Right lobe of liver (tissue), 6 donors: ENCODE data around the gene PIGQ. TPM values are rescaled to one million over a fixed set of nuclear protein-coding genes. Genes with fewer than 3 reads are reported as not detected.

ENCODE experiments used
- ATAC-seq, 4 donors: fragments of 200-7000 bp; cut with Tn5 transposase; one replicate each; pipeline ENCODE4 v1.9.1; 2020; ENCODE audit warnings: mild to moderate bottlenecking in 4 of 4, moderate library complexity in 4 of 4
- DNase-seq, 3 donors: peaks; one replicate each; pipeline ENCODE4 v3.0.0-alpha.2; 2020
- H3K27ac ChIP-seq, 3 donors: fragments of 200-600 bp; one replicate each; pipeline ENCODE4 v1.8.0; 2022
- H3K27me3 ChIP-seq, 2 donors: fragments of 200-600 bp; one replicate each; pipeline ENCODE4 v1.8.0; 2022
- H3K36me3 ChIP-seq, 4 donors: fragments of 200-600 bp; sonication (generic) in 1 of 4; one replicate each; pipeline versions ENCODE4 v1.5.1 to v1.8.0; 2017 to 2022; ENCODE audit warnings: control low read depth in 1 of 4
- H3K4me1 ChIP-seq, 4 donors: fragments of 200-600 bp; sonication (generic) in 1 of 4; one replicate each; pipeline versions ENCODE4 v1.5.1 to v1.8.0; 2017 to 2022; ENCODE audit warnings: control low read depth in 1 of 4
- H3K4me3 ChIP-seq, 3 donors: fragments of 200-600 bp; one replicate each; pipeline ENCODE4 v1.8.0; 2022
- H3K9me3 ChIP-seq, 4 donors: fragments of 200-600 bp; sonication (generic) in 1 of 4; one replicate each; pipeline versions ENCODE4 v1.5.1 to v1.8.0; 2017 to 2022; ENCODE audit warnings: control low read depth in 1 of 4
- CTCF ChIP-seq, 4 donors: fragments of 200-600 bp in 3 of 4; fragments of 450-650 bp in 1 of 4; IDR thresholded peaks; one replicate each; pipeline versions ENCODE4 v1.5.1 to v1.8.0; 2016 to 2022; ENCODE audit warnings: antibody characterized with exemption in 4 of 4, mild to moderate bottlenecking in 2 of 4
- POLR2A ChIP-seq: fragments of 450-650 bp; IDR thresholded peaks from one replicate; pipeline ENCODE4 v1.6.1; 2017; ENCODE audit warnings: antibody characterized with exemption, mild to moderate bottlenecking
- WGBS: methylation state at CpG from one replicate; pipeline ENCODE4 v1.1.6; 2018; ENCODE audit warnings: low coverage, low lambda C conversion rate; ENCODE audit not compliant: insufficient coverage; ENCODE audit errors: missing lambda C conversion rate; 5-methylcytosine and 5-hydroxymethylcytosine counted together
- intact Hi-C, 2 donors: fragments of 100-400 bp; cut with DNase I; formaldehyde crosslinking; loops; one replicate each; pipeline versions ENCODE4 v1.11.2 to v1.14.1; 2022
- total RNA-seq, 6 experiments: library from RNA; depleted of rRNA in 2 of 6; stranded (reverse); fragments of >200 nt in 2 of 6; fragmentation: NEBNext Ultra II Directional in 3 of 6; extraction: Animal tissue kit (Norgen Biotek cat#: 25700) in 3 of 6; gene quantifications; one replicate each; pipeline versions ENCODE4 v1.1.0 to v1.2.4, GENCODE V29; 2016 to 2023
- donor health status: DM: no; HTN: yes; CAD: no.
- donor health status: DM: no; HTN: no; CAD: no.
- donor health status: DM: no; HTN: no; CAD: no.
- donor health status: DM: no; HTN: yes; CAD: no.
- donor health status: DM: no; HTN: yes; CAD: no.

The PIGQ gene
- total RNA-seq, 6 experiments from 2014 or later: 19.5 to 32.0 (median 27.8) TPM

GRCh38 chr16:566475-567372, 3.0 kb upstream of the PIGQ start, which contains the start of gene NHLRC4:
Gene NHLRC4 (plus strand): TSS chr16:567005. CDS start chr16:568048, 1,043 bp downstream.
- intact Hi-C loops: no loop called here
- H3K4me3 ChIP-seq: peak within 1 kb of the TSS in 1 of 3 donors; percentile 26
- peak within 1 kb of the TSS in 1 of 3 donors; percentile 29 for H3K27ac ChIP-seq
- H3K9me3 ChIP-seq: no peaks in the 10 kb centered on the region
- no peaks in the 10 kb centered on the region for H3K36me3 ChIP-seq
- H3K27me3 ChIP-seq: no peaks in the 10 kb centered on the region
- TF ChIP-seq CTCF (IDR thresholded peaks at IDR 0.05): no peak
- H3K4me1 ChIP-seq: peaks cover 0 to 8% (median 0%) of the 10 kb centered on the region in 4 donors
- ATAC-seq (peak; percentile 21 to 32 (median 30)), DNase-seq (peak in 1 of 3 donors; percentile 62)
- no CpG with 5 or more reads among the region's 26 CpGs for WGBS

DNA sequence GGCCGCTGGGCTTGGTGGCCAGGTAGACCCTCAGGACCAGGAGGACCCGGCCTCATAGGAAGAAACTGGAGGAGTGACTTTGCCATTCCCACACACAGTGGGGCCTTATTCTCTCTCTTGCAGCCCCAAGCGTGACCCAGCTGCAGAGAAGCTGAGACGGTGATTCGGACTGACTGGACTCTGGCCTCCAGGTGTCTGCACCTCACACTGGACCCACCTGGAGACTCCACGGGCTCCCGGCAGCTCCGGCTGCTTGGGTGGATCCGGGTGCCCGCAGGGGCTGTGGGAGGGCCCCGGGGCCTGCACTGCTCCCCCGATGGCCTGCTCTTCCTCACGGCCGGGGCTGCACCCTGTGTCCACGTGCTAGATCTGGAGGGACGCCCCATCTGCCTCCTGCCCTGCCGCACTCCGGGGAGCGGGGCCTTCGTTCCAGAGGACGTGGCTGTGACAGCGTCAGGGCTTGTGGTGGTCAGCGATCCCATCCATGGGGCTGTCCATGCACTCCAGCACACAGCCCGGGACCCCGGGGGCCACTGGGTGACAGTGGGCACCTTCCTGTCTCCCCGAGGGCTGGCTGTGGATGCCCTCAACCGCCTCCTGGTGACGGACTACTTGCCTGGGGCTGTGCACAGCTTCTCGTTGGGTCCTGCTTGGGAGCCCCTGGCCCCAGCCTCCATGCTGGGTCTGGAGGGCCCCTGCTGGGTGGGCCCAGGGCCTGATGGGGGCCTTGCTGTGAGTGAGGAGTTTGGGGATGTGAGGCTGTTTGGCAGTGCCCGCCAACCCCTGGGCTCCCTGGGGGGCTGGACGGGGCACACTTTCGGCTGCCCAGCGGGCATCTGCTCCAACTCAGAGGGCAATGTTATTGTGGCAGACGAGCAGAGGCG, 2.2 kb upstream of the PIGQ start:
- WGBS: no CpG with 5 or more reads among the region's 35 CpGs
- Histone ChIP-seq H3K4me1 (peaks cover 0 to 8% (median 0%) of the 10 kb centered on the region in 4 donors), H3K27ac (peak overlapping the region in 1 of 3 donors; percentile 29), H3K9me3 (no peaks in the 10 kb centered on the region), H3K4me3 (peak overlapping the region in 1 of 3 donors; percentile 26), H3K36me3 (no peaks in the 10 kb centered on the region), H3K27me3 (no peaks in the 10 kb centered on the region)
- TF ChIP-seq CTCF (IDR thresholded peaks at IDR 0.05): no peak
- no peak for TF ChIP-seq POLR2A
- no peak for DNase-seq
- no peak for ATAC-seq
- intact Hi-C loops: no loop called here

- ATAC-seq: no peak
- Histone ChIP-seq H3K9me3 (no peaks in the 10 kb centered on the region), H3K27me3 (no peaks in the 10 kb centered on the region), H3K27ac (peak overlapping the region in 1 of 3 donors; percentile 68), H3K4me1 (peaks cover 0 to 8% (median 0%) of the 10 kb centered on the region in 4 donors), H3K36me3 (no peaks in the 10 kb centered on the region), H3K4me3 (no peak overlapping the region)
- intact Hi-C loops: no loop called here
- no peak for DNase-seq
- 70% methylated on average over 3 of the region's 11 CpGs for WGBS
- TF ChIP-seq POLR2A: no peak
- TF ChIP-seq CTCF (IDR thresholded peaks at IDR 0.05): no peak
These were observed 1.1 kb upstream of the PIGQ start for GRCh38 chr16:568401-569258.
